Measurements from ENCODE around the gene WNT16.

DNA sequence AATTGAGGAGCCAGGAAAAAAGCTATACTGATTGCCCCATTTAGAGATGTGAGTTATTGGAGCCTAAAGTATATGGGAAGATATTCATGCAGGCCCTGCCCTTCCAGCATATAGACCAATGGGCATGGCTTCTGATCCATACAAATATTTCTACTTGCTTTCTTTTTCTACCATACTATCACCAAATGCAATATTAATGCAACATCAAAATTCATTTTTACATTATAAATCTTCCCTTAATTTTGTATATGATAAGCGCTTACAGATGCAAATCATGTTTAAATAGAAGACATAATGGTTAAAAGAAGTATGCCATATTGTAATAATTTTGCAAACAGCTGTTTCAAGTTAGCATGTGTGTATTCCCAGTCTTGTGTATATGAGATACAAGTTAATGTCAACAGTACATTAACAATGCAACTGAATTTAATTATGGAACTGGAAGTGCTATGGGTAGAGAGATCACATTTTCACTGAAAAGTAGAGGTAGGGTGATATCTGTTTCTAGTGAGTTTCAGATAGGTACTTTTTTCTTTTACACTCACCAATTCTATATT, 24.6 kb upstream of the WNT16 start:
- TF ChIP-seq, protein P1, sequence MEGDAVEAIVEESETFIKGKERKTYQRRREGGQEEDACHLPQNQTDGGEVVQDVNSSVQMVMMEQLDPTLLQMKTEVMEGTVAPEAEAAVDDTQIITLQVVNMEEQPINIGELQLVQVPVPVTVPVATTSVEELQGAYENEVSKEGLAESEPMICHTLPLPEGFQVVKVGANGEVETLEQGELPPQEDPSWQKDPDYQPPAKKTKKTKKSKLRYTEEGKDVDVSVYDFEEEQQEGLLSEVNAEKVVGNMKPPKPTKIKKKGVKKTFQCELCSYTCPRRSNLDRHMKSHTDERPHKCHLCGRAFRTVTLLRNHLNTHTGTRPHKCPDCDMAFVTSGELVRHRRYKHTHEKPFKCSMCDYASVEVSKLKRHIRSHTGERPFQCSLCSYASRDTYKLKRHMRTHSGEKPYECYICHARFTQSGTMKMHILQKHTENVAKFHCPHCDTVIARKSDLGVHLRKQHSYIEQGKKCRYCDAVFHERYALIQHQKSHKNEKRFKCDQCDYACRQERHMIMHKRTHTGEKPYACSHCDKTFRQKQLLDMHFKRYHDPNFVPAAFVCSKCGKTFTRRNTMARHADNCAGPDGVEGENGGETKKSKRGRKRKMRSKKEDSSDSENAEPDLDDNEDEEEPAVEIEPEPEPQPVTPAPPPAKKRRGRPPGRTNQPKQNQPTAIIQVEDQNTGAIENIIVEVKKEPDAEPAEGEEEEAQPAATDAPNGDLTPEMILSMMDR (conservative IDR thresholded peaks at IDR 0.05; ENCODE audit: low read depth, low read length), result no peak
- no peak for TF ChIP-seq EZH2 (IDR thresholded peaks at IDR 0.05; ENCODE audit: low read length, unreplicated experiment)

Measured in PC-3 (cell line).